GM19193 (cell line): ENCODE measurements around the gene DPP6.

ENCODE experiments used
- POLR2A ChIP-seq: IDR thresholded peaks from 4 replicates; pipeline ENCODE4 v1.6.1; 2011; ENCODE audit not compliant: insufficient read depth, insufficient read length; ENCODE audit errors: extremely low read depth

Gene DPP6

DNA sequence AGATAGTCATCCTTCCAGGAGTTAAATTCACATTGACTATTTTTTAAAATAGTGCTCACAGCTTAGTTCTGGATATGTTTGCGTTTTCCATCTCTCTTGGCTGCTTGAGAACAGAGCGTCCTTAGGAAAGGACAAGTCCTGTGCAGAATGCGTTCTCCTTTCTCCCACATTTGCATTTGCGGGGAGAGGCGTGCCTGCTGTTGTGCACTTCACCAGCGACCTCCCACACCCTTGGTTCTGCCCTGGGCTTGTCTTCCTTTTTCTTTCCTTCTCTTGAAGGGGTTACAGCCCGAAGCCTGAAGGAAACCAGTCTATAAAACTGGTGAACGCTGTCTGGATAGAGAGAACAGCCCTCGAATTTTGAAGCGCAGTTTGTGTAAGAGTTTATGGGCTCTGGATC lies 367.1 kb downstream of the DPP6 start:
- no peak for TF ChIP-seq POLR2A

- TF ChIP-seq POLR2A = no peak
Observed at GRCh38 chr7:154423231-154423630, 371.0 kb downstream of the DPP6 start.

GRCh38 chr7:154424350-154424749 lies 372.2 kb downstream of the DPP6 start:
- TF ChIP-seq POLR2A = no peak

- TF ChIP-seq POLR2A = no peak
Observed at GRCh38 chr7:154425271-154425670, 373.1 kb downstream of the DPP6 start.

DNA sequence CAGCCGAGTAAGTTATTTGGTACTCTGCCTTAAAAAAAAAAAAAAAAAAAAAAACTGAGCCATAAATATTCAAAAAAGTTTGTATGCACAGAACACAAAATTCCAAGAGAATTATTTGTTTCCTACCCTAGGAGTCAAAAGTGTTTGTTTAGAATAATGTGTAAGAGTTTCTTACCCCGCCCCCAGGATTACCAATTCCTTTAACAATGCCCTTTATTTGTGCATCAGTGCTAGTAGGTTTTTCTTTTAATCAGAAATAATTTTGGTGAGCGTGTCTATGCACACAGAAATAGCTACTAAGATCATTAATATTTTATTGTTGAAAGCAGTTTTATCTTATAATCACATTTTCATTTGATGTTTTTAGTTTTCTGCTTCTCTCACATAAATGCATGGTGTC lies 374.6 kb downstream of the DPP6 start:
- no peak for TF ChIP-seq POLR2A

GRCh38 chr7:154427533-154427932 lies 375.3 kb downstream of the DPP6 start:
- no peak for TF ChIP-seq POLR2A

DNA sequence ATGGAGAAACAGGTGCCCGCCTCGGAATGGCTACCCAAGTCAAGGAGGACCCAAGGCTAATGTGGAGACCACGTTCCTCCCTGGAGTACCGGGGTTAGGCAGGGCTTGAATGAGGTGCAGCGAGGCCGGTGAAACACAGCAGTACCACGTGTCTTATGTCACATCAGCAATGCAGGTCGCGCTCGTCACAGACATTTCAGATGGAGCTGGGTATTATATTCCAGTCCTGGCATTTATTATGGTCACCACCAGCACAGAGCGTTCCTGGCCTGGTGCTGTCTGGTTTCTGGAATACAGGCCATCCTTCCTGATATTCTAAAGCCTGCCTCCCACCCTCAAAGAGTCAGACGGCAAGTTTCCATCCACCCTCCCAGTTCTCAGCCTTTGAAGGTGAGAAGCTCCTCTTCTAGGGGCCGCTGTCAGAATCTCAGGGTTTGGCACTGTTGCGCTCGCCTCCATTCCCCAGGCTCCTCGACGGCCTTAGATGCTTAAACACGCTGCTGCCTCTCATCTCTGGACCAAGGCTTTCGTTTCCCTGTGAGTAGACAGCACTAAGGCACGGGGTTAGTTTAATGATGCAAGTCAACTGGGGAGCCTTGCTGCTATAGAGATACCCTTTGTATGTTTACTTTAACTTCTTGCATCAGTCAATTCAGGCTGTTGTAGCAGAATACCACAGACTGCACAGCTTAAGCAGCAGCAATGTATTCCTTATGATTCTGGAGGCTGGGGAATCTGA lies 377.6 kb downstream of the DPP6 start:
- TF ChIP-seq POLR2A = no peak

DNA sequence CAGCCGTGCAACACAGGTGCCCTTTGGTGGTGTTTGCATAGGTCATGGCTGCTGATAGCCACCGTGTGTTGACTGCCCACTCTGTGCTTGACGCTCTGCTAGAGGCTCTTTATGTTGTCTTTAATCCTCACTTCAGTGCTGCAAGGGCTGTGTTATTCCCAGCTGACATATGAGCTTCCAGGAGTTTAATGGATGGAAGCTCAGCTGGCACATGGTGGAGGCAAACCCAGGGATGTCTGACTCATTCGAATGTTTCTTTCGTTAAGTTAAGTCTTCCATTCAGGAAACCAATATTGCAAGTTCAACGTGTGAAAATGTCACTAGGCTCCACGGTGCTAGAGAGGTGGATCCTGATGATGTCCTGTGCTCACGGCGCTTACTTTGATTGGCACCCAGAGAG lies 378.4 kb downstream of the DPP6 start:
- no peak for TF ChIP-seq POLR2A

GRCh38 chr7:154431045-154431444 lies 378.8 kb downstream of the DPP6 start:
- TF ChIP-seq POLR2A = no peak

- TF ChIP-seq POLR2A = no peak
Observed at GRCh38 chr7:154433632-154434598, 381.7 kb downstream of the DPP6 start.

DNA sequence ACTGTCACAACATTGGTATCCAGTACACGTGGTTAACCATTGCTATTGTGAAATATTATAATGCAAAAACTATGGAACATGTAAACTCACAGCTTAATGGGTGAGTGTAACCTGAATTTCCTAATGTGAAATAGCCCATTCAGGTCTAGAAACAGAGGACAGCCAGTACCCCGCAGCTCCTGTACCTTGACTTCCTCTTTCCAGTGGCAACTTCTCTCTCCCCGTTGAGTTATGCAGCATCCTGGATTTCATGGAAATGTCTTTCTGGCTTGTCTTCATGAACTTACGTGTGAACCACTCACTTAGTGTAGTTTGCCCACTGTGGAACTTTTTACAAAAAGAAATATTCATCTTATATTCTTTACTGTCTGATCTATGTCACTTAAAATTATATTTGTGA lies 384.4 kb downstream of the DPP6 start:
- no peak for TF ChIP-seq POLR2A

- no peak for TF ChIP-seq POLR2A
Observed at GRCh38 chr7:154437234-154437633, 385.0 kb downstream of the DPP6 start.

DNA sequence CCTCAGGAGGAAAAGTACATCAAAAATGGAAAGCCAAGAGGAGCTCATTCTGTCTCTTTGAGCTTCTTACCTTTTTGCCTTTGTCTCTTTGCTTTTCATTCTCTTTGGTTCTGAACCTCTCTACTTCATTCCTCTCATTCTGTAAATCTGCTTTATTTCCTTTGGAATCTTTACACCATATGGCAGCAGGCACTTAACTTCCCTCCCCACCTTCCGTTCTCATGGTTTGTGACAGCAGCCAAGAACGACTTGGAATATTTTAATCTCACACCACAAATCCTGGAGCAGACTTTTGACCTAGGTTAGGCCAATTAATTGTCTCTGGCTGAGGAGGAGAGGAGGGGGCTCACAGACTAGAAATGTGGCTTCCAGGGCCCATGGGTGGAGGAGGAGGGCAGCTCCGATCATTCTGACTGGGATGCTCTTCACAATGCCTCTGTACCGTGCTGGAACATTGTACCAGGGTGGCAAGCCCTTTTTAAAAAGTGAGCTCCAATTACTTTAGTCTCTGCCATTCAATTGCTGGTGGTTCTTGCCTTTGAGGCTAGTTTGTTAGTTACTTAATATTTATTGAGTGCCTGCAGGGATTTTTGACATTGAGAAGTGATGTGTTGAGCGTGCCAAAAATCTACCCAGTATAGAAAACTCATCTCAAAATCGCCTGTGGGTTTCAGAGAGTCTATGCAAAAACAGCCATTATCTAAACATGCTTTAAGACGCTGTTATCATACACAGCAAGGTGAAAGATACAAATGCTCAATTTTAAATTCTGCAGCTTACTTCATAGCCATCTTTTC lies 386.6 kb downstream of the DPP6 start:
- no peak for TF ChIP-seq POLR2A

- TF ChIP-seq POLR2A = no peak
Observed at GRCh38 chr7:154440058-154440457, 387.9 kb downstream of the DPP6 start.

GRCh38 chr7:154440651-154441050 lies 388.5 kb downstream of the DPP6 start:
- no peak for TF ChIP-seq POLR2A
